ENCODE results near the gene FGF1.

GRCh38 chr5:142572006-142572405, 113.9 kb downstream of the FGF1 start:
- no peak for TF ChIP-seq CTCF (IDR thresholded peaks at IDR 0.05)
- no peak for TF ChIP-seq POLR2A (IDR thresholded peaks at IDR 0.05)
